Lower lobe of right lung (tissue), 2 donors: ENCODE data around the gene ABCD1. TPM values are rescaled to one million over a fixed set of nuclear protein-coding genes. Genes with fewer than 3 reads are reported as not detected.
A peak's percentile ranks its signal among the peaks of the same experiment; 100 is the strongest.

Experiments used
- ATAC-seq, 2 donors: fragments of 200-7000 bp; cut with Tn5 transposase; one replicate each; pipeline ENCODE4 v1.9.1; 2020 to 2022; ENCODE audit warnings: mild to moderate bottlenecking in 2 of 2, moderate library complexity in 2 of 2
- DNase-seq: peaks from one replicate; pipeline ENCODE4 v3.0.0-alpha.2; 2020
- H3K27ac ChIP-seq: fragments of 200-600 bp; one replicate; pipeline ENCODE4 v1.8.0; 2022
- H3K27me3 ChIP-seq: fragments of 200-600 bp; one replicate; pipeline ENCODE4 v1.8.0; 2022; ENCODE audit warnings: low read depth
- H3K36me3 ChIP-seq: fragments of 200-600 bp; one replicate; pipeline ENCODE4 v1.8.0; 2022; ENCODE audit warnings: mild to moderate bottlenecking
- H3K4me1 ChIP-seq: fragments of 200-600 bp; one replicate; pipeline ENCODE4 v1.8.0; 2022
- H3K4me3 ChIP-seq: fragments of 200-600 bp; one replicate; pipeline ENCODE4 v1.8.0; 2022; ENCODE audit warnings: mild to moderate bottlenecking
- H3K9me3 ChIP-seq: fragments of 200-600 bp; one replicate; pipeline ENCODE4 v1.8.0; 2022
- intact Hi-C: fragments of 100-400 bp; cut with DNase I; formaldehyde crosslinking; loops from one replicate; pipeline ENCODE4 v1.11.0; 2022
- total RNA-seq: library from RNA; stranded (reverse); fragmentation: NEBNext Ultra II Directional; extraction: Animal tissue kit (Norgen Biotek cat#: 25700); gene quantifications from one replicate; pipeline ENCODE4 v1.2.1, GENCODE V29; 2021
- TF ChIP-seq, protein P1 (sequence below): fragments of 200-600 bp; IDR thresholded peaks from one replicate; pipeline ENCODE4 v1.8.0; 2022; ENCODE audit warnings: antibody characterized with exemption, mild to moderate bottlenecking
- donor health status: DM: no; HTN: yes; CAD: no; lungs with severe emphysema.

The ABCD1 gene
- total RNA-seq, 1 donor from 2014 or later = 14.5 TPM

DNA sequence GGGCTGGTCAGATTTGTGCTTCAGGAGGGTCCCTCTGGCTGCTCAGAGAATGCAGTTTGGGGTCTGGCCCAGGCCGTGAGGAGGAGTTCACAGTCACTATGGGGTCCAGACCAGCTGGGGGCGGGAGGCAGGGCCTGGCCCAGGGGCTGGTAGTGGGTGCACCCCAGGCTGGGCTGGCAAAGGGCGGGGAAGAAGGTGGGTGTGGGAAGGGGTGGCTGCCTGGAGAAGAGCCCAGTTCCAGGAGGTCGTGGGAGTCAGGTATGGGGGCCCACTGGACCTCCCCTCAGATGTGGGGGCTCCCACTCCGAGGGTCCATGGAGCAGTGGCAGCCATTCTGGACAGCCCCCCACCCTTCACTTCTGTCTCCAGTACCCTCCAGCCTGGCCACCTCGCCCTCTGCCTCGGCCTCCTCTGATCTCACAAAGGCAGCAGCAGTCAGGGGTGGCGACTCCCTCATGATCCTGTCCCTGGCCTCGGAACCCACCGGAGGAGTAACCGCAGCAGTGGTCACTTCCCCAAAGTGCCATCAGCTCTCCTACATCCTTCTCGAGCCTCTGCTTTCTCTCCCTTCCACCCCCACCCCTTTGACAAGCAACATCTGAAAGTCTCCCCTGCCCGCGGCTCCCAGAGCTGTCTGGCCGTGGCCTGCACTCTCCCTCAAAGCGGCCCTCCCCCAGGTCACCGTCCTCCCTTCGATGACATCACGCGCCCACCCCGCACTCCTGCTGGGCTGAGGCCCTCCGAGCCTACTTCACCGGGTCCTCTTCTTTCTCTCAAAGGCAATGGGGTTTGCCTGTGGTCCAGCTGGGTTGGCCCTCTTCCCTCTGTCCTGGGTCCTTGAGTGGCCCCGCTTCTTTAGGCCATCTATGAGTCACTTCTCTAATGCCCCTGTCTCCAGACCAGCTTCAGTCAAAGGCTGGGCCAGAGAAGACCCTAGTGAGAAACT lies 38.6 kb upstream of the ABCD1 start:
- intact Hi-C loops = no loop called here
- DNase-seq = no peak
- TF ChIP-seq, protein P1, sequence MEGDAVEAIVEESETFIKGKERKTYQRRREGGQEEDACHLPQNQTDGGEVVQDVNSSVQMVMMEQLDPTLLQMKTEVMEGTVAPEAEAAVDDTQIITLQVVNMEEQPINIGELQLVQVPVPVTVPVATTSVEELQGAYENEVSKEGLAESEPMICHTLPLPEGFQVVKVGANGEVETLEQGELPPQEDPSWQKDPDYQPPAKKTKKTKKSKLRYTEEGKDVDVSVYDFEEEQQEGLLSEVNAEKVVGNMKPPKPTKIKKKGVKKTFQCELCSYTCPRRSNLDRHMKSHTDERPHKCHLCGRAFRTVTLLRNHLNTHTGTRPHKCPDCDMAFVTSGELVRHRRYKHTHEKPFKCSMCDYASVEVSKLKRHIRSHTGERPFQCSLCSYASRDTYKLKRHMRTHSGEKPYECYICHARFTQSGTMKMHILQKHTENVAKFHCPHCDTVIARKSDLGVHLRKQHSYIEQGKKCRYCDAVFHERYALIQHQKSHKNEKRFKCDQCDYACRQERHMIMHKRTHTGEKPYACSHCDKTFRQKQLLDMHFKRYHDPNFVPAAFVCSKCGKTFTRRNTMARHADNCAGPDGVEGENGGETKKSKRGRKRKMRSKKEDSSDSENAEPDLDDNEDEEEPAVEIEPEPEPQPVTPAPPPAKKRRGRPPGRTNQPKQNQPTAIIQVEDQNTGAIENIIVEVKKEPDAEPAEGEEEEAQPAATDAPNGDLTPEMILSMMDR = no peak
- H3K4me1 ChIP-seq = no peaks in the 10 kb centered on the region
- H3K4me3 ChIP-seq = no peak overlapping the region
- H3K9me3 ChIP-seq = no peaks in the 10 kb centered on the region
- ATAC-seq = no peak
- H3K27me3 ChIP-seq = no peaks in the 10 kb centered on the region
- no peak overlapping the region for H3K27ac ChIP-seq
- no peaks in the 10 kb centered on the region for H3K36me3 ChIP-seq

DNA sequence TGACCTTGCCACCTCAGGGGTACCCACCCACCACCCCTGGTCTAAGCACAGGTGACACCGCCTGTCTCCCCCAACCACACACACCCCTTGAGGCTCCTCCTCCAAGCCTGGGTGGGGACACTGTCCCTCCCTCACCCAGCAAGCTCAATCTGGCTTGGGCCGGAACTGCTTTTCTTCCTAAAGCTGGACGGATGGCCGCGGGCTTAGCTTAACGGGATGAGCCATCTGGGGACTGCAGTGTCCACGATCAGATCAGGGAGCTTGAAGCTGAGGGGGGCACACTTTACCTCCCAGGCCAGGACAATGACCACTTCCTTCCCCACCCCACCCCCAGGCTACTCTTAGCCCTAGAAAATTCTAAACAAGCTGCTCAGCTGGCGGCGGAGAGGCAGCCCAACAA lies 37.9 kb upstream of the ABCD1 start:
- intact Hi-C loops = no loop called here
- Histone ChIP-seq H3K36me3 (no peaks in the 10 kb centered on the region), H3K27me3 (no peaks in the 10 kb centered on the region), H3K27ac (no peak overlapping the region), H3K9me3 (no peaks in the 10 kb centered on the region), H3K4me3 (no peak overlapping the region), H3K4me1 (no peaks in the 10 kb centered on the region)
- TF ChIP-seq, protein P1 = no peak
- ATAC-seq = no peak
- DNase-seq = no peak

- Histone ChIP-seq H3K27me3 (no peaks in the 10 kb centered on the region), H3K4me1 (no peaks in the 10 kb centered on the region), H3K4me3 (peak within 1 kb of the TSS; percentile 30), H3K36me3 (no peaks in the 10 kb centered on the region), H3K27ac (no peak within 1 kb of the TSS), H3K9me3 (no peaks in the 10 kb centered on the region)
- intact Hi-C loops = no loop called here
- ATAC-seq (peak; percentile 72 to 77), DNase-seq (peak; percentile 65)
- TF ChIP-seq, protein P1 = peak; percentile 30
Observed at GRCh38 chrX:153687121-153688039, 37.3 kb upstream of the ABCD1 start, which contains the start of gene SLC6A8. TSS of gene SLC6A8 (plus strand) at chrX:153687926. CDS start at chrX:153688575, 649 bp downstream.

- TF ChIP-seq, protein P1 = no peak
- intact Hi-C loops = no loop called here
- Histone ChIP-seq H3K9me3 (no peaks in the 10 kb centered on the region), H3K4me1 (no peaks in the 10 kb centered on the region), H3K27ac (no peak overlapping the region), H3K4me3 (no peak overlapping the region), H3K27me3 (no peaks in the 10 kb centered on the region), H3K36me3 (no peaks in the 10 kb centered on the region)
- ATAC-seq (no peak), DNase-seq (no peak)
Observed at GRCh38 chrX:153688071-153688470, 36.6 kb upstream of the ABCD1 start.

- TF ChIP-seq, protein P1 = no peak
Observed at GRCh38 chrX:153688506-153688905, 36.1 kb upstream of the ABCD1 start.

More at GRCh38 chrX:153688506-153688905, 36.1 kb upstream of the ABCD1 start:
- Histone ChIP-seq H3K4me1 (no peaks in the 10 kb centered on the region), H3K9me3 (no peaks in the 10 kb centered on the region), H3K4me3 (peak overlapping the region; percentile 23), H3K27me3 (no peaks in the 10 kb centered on the region), H3K36me3 (no peaks in the 10 kb centered on the region), H3K27ac (no peak overlapping the region)
- no peak for ATAC-seq
- no peak for DNase-seq
- intact Hi-C loops = no loop called here
